ENCODE results near the gene KIR3DL2.
"Not testable (repeated sequence)": the region's sequence is repeated elsewhere in the genome, so short reads cannot be mapped to it uniquely, and the experiment has no call there.

KIR3DL2 gene

DNA sequence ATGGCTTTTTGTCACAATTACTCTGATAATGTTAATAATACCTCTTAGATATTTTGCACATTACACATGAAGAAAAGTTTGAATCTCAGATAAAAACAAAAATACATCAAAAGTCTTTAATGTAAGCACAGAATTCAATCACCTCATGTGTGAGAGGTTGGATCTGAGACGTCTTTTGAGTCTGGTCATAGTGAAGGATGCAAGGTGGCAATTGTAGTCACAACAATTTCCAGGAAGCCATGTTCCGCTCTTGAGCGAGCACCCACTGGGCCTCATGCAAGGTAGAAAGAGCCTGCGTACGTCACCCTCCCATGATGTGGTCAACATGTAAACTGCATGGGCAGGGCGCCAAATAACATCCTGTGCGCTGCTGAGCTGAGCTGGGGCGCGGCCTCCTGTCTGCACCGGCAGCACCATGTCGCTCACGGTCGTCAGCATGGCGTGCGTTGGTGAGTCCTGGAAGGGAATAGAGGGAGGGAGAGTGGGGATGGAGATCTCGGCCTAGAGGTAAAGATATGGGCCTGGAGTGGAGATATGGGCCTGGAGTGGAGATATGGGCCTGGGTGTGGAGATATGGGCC is at the start of gene KIR3DL2:
Gene KIR3DL2, plus strand, starts transcription at position 383 of the 580 bp plus-strand sequence. Its CDS starts 33 bp downstream, at position 416.
- DNase-seq (ENCODE audit: low spot score), result not testable (repeated sequence)

DNA sequence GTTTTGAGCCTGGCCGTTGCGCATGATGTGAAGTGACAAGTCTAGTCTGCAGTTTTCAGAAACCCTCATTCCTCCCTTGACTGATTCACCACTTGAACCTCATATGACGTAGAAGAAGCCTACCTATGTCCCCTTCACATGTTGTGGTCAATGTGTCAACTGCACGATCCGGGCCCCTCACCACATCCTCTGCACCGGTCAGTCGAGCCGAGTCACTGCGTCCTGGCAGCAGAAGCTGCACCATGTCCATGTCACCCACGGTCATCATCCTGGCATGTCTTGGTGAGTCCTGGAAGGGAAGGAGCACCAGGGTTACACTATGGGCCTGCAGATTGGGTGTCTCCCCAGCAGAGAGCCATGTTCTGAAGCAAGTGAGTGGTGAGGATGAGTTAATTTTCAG is 46.8 kb upstream of the KIR3DL2 start, which contains the start of gene KIR2DL4:
Gene KIR2DL4, plus strand, starts transcription at position 201 of the 400 bp plus-strand sequence. Its CDS starts 42 bp downstream, at position 243.
- DNase-seq (ENCODE audit: low spot score), result no peak

DNA sequence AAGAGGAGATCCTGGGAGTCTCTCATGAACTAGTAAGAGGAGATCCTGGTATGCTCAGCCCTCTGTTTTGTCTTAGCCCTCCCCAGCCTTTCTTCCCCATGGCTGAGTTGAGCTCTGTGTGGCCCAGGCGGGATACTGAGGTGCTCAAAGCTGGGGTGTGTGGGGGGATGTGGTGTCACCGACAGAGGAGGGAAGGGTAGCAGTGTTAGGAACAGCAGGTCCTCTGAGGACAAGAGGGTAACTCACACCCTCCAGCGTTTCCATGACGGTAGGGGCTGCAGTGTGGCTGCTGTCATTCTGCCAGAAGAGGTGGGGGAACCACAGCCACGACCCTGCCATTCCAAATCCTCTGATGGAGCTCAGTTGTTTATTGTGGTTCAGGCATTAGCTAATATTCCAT is 46.1 kb upstream of the KIR3DL2 start:
- no peak for DNase-seq (ENCODE audit: low spot score)

DNA sequence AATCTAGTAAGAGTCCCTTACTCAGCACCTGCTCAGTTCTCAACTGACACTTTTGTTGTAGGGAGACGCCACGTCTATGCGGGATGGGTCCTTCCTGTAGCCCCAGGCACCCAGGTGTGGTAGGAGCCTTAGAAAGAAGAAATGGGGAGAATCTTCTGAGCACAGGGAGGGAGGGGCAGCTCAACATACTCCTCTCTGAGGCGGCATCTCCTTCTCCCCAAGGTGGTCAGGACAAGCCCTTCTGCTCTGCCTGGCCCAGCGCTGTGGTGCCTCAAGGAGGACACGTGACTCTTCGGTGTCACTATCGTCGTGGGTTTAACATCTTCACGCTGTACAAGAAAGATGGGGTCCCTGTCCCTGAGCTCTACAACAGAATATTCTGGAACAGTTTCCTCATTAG is 45.7 kb upstream of the KIR3DL2 start:
- no peak for DNase-seq (ENCODE audit: low spot score)

DNA sequence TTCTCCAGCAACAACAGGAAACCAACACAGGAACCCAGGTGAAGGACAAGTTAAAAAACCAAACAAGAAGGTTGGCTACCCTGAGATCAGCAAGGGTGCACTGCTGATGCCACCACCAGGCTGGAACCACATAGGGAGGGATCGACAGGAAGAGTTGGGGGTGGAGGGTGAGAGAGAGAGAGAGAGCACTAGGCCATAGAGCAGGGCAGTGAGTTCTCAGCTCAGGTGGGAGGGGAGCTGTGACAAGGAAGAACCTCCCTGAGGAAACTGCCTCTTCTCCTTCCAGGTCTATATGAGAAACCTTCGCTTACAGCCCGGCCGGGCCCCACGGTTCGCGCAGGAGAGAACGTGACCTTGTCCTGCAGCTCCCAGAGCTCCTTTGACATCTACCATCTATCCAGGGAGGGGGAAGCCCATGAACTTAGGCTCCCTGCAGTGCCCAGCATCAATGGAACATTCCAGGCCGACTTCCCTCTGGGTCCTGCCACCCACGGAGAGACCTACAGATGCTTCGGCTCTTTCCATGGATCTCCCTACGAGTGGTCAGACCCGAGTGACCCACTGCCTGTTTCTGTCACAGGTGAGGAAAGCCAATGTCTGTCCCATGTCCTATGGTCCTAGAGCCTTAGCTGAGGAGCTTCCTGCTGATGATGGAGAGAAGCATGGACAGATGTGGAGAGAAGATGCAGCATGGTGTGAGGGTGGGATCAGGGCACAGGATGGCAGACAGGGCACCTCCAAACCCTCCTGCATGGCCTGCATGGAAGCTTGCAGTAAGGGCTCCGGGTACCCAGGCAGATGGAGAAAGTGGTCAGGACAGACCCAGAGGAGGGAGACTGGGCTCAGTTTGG is 44.4 kb upstream of the KIR3DL2 start:
- no peak for DNase-seq (ENCODE audit: low spot score)

DNA sequence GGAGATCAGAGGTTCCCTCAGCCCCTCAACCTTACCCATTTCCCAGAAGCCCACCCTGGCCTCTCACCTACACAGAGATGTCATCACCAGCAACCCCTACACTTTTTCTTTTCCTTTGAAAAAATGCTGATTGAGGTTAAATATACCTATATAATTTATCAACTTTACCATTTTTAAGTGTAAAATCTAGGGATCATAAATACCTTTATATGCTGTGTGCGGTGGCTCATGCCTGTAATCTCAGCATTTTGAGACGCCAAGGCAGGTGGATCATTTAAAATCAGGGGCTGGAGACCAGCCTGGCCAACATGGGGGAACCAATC is 43.8 kb upstream of the KIR3DL2 start:
- no peak for DNase-seq (ENCODE audit: low spot score)

DNA sequence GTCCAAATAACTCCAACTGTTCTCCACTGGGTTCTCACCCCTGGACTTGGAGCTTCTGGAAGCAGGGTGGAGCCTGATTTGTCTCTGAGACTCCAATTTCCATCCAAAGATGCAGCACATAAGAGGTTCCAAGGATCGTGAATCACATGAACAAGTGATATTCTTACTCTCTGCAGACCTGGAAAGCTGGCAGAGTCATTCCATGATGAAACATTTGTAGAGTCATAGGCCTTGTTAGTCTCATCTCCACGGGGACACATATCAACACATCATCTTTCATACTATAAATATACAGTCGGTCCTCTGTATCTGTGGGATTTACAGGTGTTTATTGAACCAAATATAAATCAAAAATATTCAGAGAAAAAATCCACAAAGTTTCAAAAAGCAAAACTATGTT is 35.7 kb upstream of the KIR3DL2 start:
- not testable (repeated sequence) for DNase-seq (ENCODE audit: low spot score)

DNA sequence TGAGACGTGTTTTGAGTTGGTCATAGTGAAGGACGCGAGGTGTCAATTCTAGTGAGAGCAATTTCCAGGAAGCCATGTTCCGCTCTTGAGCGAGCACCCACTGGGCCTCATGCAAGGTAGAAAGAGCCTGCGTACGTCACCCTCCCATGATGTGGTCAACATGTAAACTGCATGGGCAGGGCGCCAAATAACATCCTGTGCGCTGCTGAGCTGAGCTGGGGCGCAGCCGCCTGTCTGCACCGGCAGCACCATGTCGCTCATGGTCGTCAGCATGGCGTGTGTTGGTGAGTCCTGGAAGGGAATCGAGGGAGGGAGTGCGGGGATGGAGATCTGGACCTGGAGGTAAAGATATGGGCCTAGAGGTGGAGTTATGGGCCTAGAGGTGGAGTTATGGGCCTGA is 34.0 kb upstream of the KIR3DL2 start, which contains the start of gene KIR3DL1:
Gene KIR3DL1, plus strand, starts transcription at position 218 of the 400 bp plus-strand sequence.
- DNase-seq (ENCODE audit: low spot score), result not testable (repeated sequence)

DNA sequence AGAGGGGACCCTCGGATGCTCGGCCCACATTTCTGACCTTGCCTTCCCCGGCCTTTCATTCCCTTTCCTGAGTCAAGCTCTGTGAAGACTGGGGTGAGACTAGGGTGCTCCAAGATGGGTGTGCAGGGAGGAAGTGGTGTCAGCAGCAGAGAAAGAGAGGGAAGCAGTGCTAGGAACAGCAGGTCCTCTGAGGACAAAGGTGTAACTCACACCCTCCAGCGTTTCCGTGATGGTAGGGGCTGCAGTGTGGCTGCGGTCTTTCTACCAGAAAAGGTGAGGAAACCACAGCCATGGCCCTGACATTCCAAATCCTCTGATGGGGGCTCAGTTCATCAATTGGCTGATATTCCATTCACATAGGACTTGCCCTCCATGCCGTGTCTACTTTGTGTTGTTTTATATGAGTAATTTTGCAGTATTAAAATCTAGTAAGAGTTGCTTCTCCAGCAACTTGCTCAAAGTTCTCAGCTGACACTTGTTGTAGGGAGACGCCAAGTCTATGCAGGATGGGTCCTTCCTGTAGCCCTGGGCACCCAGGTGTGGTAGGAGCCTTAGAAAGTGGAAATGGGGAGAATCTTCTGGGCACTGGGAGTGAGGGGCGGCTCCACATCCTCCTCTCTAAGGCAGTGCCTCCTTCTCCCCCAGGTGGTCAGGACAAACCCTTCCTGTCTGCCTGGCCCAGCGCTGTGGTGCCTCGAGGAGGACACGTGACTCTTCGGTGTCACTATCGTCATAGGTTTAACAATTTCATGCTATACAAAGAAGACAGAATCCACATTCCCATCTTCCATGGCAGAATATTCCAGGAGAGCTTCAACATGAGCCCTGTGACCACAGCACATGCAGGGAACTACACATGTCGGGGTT is 32.3 kb upstream of the KIR3DL2 start:
- DNase-seq (ENCODE audit: low spot score), result no peak

DNA sequence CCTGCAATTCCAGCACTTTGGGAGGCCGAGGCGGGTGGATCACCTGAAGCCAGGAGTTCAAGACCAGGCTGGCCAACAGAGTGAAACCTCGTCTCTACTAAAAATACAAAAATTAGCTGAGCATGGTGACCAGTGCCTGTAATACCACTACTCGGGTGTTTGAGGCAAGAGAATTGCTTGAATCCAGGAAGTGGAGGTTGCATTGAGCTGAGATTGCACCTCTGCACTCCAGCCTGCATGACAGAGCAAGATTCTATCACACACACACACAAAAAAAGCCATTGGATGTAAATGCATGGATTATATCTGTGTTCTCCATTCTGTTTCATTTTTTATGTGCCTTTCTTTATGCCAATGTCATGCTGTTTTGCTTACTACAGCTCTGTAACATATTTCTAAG is 25.8 kb upstream of the KIR3DL2 start:
- not testable (repeated sequence) for DNase-seq (ENCODE audit: low spot score)

DNA sequence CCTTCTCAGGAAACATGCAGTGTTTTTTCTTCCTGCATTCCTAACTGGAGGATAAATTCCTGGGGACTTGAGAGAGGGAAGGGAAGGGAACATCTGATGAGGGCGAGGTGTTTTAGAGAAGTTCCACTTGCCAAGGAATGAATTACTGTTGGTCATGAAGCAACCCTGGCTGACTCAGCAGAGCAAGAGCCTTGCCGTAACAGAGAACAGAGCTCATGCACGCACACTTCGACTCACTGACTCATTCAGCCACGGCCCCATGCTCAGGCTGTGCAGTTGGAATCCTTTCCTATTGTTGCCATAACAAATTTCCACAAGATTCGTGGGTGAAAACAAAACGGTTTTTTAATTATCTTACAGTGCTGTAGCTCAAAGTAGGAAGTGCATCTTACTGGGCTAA is 24.9 kb upstream of the KIR3DL2 start:
- not testable (repeated sequence) for DNase-seq (ENCODE audit: low spot score)

DNA sequence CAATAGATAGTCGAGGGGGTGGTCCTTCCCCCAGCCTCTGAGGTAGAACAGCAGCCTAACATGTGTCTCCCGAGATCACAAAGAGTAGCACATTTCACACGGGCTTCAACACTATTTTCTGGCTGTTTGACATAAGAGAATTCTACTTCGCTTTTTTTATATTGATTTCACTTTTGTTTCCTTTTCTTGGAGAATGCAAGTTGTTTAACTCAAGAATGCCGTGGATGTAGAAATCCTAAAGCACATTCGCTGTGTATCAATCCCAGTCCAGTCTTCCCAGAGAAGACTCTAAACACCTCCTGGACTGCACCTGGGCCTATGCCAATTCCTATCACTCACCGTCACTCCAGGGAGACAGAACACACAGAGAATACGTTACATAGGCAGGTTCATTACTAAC is 22.2 kb upstream of the KIR3DL2 start:
- DNase-seq (ENCODE audit: low spot score), result not testable (repeated sequence)

DNA sequence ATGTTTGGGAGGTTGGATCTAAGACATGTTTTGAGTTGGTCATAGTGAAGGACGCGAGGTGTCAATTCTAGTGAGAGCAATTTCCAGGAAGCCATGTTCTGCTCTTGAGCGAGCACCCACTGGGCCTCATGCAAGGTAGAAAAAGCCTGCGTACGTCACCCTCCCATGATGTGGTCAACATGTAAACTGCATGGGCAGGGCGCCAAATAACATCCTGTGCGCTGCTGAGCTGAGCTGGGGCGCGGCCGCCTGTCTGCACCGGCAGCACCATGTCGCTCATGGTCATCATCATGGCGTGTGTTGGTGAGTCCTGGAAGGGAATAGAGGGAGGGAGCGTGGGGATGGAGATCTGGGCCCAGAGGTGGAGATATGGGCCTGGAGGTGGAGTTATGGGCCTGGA is 17.7 kb upstream of the KIR3DL2 start, which contains the start of gene KIR2DS4:
Gene KIR2DS4, plus strand, starts transcription at position 181 of the 400 bp plus-strand sequence.
- DNase-seq (ENCODE audit: low spot score), result not testable (repeated sequence)

DNA sequence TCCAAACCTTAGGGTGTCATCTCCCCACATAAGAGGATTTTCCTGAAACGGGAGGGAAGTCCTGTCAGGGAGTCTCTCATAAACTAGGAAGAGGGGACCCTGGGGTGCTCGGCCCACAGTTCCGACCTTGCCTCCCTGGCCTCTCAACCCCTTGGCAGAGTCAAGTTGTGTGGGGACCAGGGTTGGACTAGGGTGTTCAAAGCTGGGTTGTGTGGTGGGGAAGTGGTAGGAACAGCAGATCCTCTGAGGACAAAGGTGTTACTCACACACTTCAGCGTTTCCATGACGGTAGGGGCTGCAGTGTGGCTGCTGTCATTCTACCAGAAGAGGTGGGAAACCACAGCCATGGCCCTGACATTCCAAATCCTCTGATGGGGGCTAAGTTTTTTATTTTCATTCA is 15.1 kb upstream of the KIR3DL2 start:
- DNase-seq (ENCODE audit: low spot score), result not testable (repeated sequence)

DNA sequence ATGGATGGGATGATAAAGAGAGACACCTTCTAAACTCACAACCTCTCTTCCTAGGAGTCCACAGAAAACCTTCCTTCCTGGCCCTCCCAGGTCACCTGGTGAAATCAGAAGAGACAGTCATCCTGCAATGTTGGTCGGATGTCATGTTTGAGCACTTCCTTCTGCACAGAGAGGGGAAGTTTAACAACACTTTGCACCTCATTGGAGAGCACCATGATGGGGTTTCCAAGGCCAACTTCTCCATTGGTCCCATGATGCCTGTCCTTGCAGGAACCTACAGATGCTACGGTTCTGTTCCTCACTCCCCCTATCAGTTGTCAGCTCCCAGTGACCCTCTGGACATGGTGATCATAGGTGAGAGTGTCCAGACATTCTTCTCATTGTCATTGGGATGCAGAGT is 12.7 kb upstream of the KIR3DL2 start:
- DNase-seq (ENCODE audit: low spot score), result not testable (repeated sequence)

DNA sequence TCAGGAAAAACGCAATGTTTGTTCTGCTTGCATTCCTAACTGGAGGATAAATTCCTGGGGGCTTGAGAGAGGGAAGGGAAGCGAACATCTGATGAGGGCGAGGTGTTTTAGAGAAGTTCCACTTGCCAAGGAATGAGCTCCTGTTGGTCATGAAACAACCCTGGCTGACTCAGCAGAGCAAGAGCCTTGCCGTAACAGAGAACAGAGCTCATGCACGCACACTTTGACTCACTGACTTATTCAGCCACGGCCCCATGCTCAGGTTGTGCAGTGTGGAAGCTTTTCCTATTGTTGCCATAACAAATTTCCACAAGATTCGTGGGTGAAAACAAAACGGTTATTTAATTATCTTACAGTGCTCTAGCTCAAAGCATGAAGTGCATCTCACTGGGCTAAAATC is 7.1 kb upstream of the KIR3DL2 start:
- DNase-seq (ENCODE audit: low spot score), result not testable (repeated sequence)

DNA sequence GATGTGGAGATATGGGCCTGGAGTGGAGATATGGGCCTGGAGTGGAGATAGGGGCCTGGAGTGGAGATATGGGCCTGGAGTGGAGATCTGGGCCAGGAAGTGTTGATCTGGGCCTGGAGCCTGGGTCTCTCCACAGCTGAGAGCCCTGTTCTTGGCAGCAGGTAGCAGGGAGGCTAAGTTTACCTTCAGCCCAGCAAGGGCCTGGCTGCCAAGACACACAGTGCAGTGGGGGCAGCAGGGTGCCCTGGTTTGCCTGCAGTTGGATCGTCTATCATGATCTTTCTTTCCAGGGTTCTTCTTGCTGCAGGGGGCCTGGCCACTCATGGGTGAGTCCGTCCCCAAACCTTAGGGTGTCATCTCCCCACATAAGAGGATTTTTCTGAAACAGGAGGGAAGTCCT is 687 bp downstream of the KIR3DL2 start:
- no peak for DNase-seq (ENCODE audit: low spot score)

DNA sequence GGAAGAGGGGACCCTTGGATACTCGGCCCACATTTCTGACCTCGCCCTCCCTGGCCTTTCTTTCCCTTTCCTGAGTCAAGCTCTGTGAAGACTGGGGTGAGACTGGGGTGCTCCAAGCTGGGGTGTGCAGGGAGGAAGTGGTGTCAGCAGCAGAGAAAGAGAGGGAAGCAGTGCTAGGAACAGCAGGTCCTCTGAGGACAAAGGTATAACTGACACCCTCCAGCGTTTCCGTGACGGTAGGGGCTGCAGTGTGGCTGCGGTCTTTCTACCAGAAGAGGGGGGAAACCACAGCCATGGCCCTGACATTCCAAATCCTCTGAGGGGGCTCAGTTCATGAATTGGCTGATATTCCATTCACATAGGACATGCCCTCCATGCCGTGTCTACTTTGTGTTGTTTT is 1.1 kb downstream of the KIR3DL2 start:
- no peak for DNase-seq (ENCODE audit: low spot score)

DNA sequence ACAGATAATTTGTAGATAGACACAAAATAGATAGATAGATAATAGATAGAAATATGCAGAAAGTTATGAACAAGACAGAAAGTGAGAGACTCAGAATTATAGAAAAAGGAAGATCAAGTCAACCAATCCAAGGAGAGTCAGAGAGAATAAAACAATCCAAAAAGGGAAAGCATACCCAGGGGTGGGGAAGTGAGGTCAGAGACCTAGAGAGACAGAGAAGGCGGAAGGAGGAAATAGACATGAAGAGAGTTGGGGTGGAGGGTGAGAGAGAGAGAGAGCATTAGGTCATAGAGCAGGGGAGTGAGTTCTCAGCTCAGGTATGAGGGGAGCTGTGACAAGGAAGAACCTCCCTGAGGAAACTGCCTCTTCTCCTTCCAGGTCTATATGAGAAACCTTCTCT is 5.0 kb downstream of the KIR3DL2 start:
- DNase-seq (ENCODE audit: low spot score), result not testable (repeated sequence)

DNA sequence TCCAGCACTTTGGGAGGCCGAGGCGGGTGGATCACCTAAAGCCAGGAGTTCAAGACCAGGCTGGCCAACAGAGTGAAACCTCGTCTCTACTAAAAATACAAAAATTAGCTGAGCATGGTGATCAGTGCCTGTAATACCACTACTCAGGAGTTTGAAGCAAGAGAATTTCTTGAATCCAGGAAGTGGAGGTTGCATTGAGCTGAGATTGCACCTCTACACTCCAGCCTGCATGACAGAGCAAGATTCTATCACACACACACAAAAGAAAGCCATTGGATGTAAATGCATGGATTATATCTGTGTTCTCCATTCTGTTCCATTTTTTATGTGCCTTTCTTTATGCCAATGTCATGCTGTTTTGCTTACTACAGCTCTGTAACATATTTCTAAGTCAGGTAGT is 8.2 kb downstream of the KIR3DL2 start:
- not testable (repeated sequence) for DNase-seq (ENCODE audit: low spot score)

DNA sequence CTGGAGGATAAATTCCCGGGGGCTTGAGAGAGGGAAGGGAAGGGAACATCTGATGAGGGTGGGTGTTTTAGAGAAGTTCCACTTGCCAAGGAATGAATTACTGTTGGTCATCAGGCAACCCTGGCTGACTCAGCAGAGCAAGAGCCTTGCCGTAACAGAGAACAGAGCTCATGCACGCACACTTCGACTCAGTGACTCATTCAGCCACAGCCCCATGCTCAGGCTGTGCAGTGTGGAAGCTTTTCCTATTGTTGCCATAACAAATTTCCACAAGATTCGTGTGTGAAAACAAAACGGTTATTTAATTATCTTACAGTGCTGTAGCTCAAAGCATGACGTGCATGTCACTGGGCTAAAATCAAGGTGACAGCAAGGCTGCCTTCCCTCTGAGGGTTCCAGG is 9.2 kb downstream of the KIR3DL2 start:
- not testable (repeated sequence) for DNase-seq (ENCODE audit: low spot score)

DNA sequence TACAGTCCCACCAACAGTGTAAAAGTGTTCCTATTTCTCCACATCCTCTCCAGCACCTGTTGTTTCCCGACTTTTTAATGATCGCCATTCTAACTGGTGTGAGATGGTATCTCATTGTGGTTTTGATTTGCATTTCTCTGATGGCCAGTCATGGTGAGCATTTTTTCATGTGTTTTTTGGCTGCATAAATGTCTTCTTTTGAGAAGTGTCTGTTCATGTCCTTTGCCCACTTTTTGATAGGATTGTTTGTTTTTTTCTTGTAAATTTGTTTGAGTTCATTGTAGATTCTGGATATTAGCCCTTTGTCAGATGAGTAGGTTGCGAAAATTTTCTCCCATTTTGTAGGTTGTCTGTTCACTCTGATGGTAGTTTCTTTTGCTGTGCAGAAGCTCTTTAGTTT is 13.2 kb downstream of the KIR3DL2 start:
- DNase-seq (ENCODE audit: low spot score), result not testable (repeated sequence)

All from HuH-7 (cell line).